HEK293 (cell line): Measurements from ENCODE around the gene FCRL4.

Experiments used
- CTCF ChIA-PET: fragments of 350-600 bp; formaldehyde crosslinking; extraction: SDS; loops from one replicate; lab custom pipeline; 2021; ENCODE audit warnings: antibody characterized with exemption; lab: Yijun Ruan, JAX
- POLR2A ChIA-PET: fragments of 300-600 bp; formaldehyde crosslinking; extraction: SDS; loops from one replicate; lab custom pipeline; 2020; ENCODE audit warnings: antibody characterized with exemption, inconsistent platforms; lab: Yijun Ruan, JAX
- H3K27ac ChIP-seq: fragments of 200-500 bp; sonication (Bioruptor generic); 2 replicates; pipeline ENCODE4 v1.5.1; 2014; ENCODE audit warnings: low read depth, low read length, control low read depth, inconsistent platforms; ENCODE audit errors: extremely low read depth
- H3K36me3 ChIP-seq, 2 experiments: fragments of 200-500 bp in 1 of 2; sonication (Bioruptor generic) in 1 of 2; 1 replicate in 1 of 2; 2 replicates in 1 of 2; pipeline ENCODE4 v1.5.1; 2014 to 2017; ENCODE audit warnings: inconsistent platforms in 2 of 2, low read length in 2 of 2; ENCODE audit not compliant: control insufficient read depth in 2 of 2, insufficient read depth in 1 of 2
- H3K4me1 ChIP-seq: fragments of 200-500 bp; sonication (Bioruptor generic); 2 replicates; pipeline ENCODE4 v1.5.1; 2014; ENCODE audit warnings: mild to moderate bottlenecking, low read length, inconsistent platforms; ENCODE audit not compliant: control insufficient read depth, insufficient read depth
- H3K4me3 ChIP-seq: 2 replicates; pipeline ENCODE4 v1.5.1; 2011; ENCODE audit warnings: low read depth, mild to moderate bottlenecking, control low read depth, low read length, moderate library complexity
- H3K9me3 ChIP-seq: fragments of 200-500 bp; sonication (Bioruptor generic); 2 replicates; pipeline ENCODE4 v1.5.1; 2014; ENCODE audit warnings: low read depth, low read length, inconsistent platforms; ENCODE audit not compliant: control insufficient read depth, insufficient read depth
- AEBP2 ChIP-seq: fragments of 450-650 bp; formaldehyde crosslinking; IDR thresholded peaks from 2 replicates; pipeline ENCODE4 v1.5.1; 2016; ENCODE audit warnings: missing biosample characterization, missing genetic modification characterization, borderline replicate concordance
- BCL11A ChIP-seq: fragments of 450-650 bp; formaldehyde crosslinking; IDR thresholded peaks from 2 replicates; pipeline ENCODE4 v1.5.1; 2016; ENCODE audit warnings: low read depth, missing biosample characterization, missing genetic modification characterization
- ELK4 ChIP-seq: IDR thresholded peaks from 2 replicates; pipeline ENCODE4 v1.6.1; 2011; ENCODE audit warnings: mild to moderate bottlenecking, low read depth, low read length, borderline replicate concordance
- HOXD13 ChIP-seq: sonication (generic); formaldehyde crosslinking; IDR thresholded peaks from 2 replicates; pipeline ENCODE4 v1.8.0; 2022; ENCODE audit warnings: missing genetic modification reagents, borderline replicate concordance
- OVOL3 ChIP-seq: fragments of 450-650 bp; formaldehyde crosslinking; IDR thresholded peaks from 2 replicates; pipeline ENCODE4 v1.5.1; 2016; ENCODE audit warnings: missing biosample characterization, missing genetic modification characterization
- PRDM1 ChIP-seq: fragments of 450-650 bp; formaldehyde crosslinking; IDR thresholded peaks from 2 replicates; pipeline ENCODE4; 2016; ENCODE audit warnings: missing biosample characterization, missing genetic modification characterization
- SP3 ChIP-seq: fragments of 450-650 bp; formaldehyde crosslinking; IDR thresholded peaks from 2 replicates; pipeline ENCODE4 v1.5.1; 2016; ENCODE audit warnings: missing biosample characterization, missing genetic modification characterization
- ZBTB21 ChIP-seq: fragments of 450-650 bp; formaldehyde crosslinking; IDR thresholded peaks from 2 replicates; pipeline ENCODE4 v1.5.1; 2017; ENCODE audit warnings: missing biosample characterization, missing genetic modification characterization
- ZBTB48 ChIP-seq: fragments of 450-650 bp; formaldehyde crosslinking; IDR thresholded peaks from 2 replicates; pipeline ENCODE4 v1.5.1; 2016; ENCODE audit warnings: missing biosample characterization, missing genetic modification characterization
- ZBTB49 ChIP-seq: fragments of 450-650 bp; formaldehyde crosslinking; IDR thresholded peaks from 2 replicates; pipeline ENCODE4 v1.5.1; 2016; ENCODE audit warnings: missing biosample characterization, missing genetic modification characterization, low read depth
- ZFP41 ChIP-seq: fragments of 450-650 bp; formaldehyde crosslinking; IDR thresholded peaks from 2 replicates; pipeline ENCODE4 v1.5.1; 2016; ENCODE audit warnings: missing biosample characterization, missing genetic modification characterization, borderline replicate concordance
- ZFP69B ChIP-seq: fragments of 450-650 bp; formaldehyde crosslinking; IDR thresholded peaks from 2 replicates; pipeline ENCODE4 v1.5.1; 2016; ENCODE audit warnings: missing biosample characterization, missing genetic modification characterization
- ZNF112 ChIP-seq: fragments of 450-650 bp; formaldehyde crosslinking; IDR thresholded peaks from 2 replicates; pipeline ENCODE4 v1.5.0; 2017; ENCODE audit warnings: missing biosample characterization, missing genetic modification characterization
- ZNF114 ChIP-seq: fragments of 450-650 bp; formaldehyde crosslinking; IDR thresholded peaks from 2 replicates; pipeline ENCODE4 v1.5.0; 2017; ENCODE audit warnings: missing biosample characterization, missing genetic modification characterization
- ZNF169 ChIP-seq: fragments of 450-650 bp; formaldehyde crosslinking; IDR thresholded peaks from 2 replicates; pipeline ENCODE4 v1.5.1; 2016; ENCODE audit warnings: missing biosample characterization, missing genetic modification characterization
- ZNF175 ChIP-seq: fragments of 450-650 bp; formaldehyde crosslinking; IDR thresholded peaks from 2 replicates; pipeline ENCODE4 v1.5.1; 2016; ENCODE audit warnings: missing biosample characterization, missing genetic modification characterization
- ZNF184 ChIP-seq: fragments of 450-650 bp; IDR thresholded peaks from 2 replicates; pipeline ENCODE4 v1.5.1; 2018; ENCODE audit warnings: missing biosample characterization, mild to moderate bottlenecking, missing genetic modification characterization
- ZNF19 ChIP-seq: fragments of 450-650 bp; formaldehyde crosslinking; IDR thresholded peaks from 2 replicates; pipeline ENCODE4; 2016; ENCODE audit warnings: missing biosample characterization, missing genetic modification characterization, low read depth
- ZNF2 ChIP-seq: fragments of 450-650 bp; formaldehyde crosslinking; IDR thresholded peaks from 2 replicates; pipeline ENCODE4 v1.5.1; 2016; ENCODE audit warnings: missing biosample characterization, missing genetic modification characterization
- ZNF202 ChIP-seq: fragments of 450-650 bp; formaldehyde crosslinking; IDR thresholded peaks from 2 replicates; pipeline ENCODE4 v1.5.1; 2016; ENCODE audit warnings: missing biosample characterization, missing genetic modification characterization, borderline replicate concordance
- ZNF23 ChIP-seq: fragments of 450-650 bp; formaldehyde crosslinking; IDR thresholded peaks from 2 replicates; pipeline ENCODE4 v1.5.1; 2016; ENCODE audit warnings: missing biosample characterization, missing genetic modification characterization, borderline replicate concordance
- ZNF239 ChIP-seq: fragments of 450-650 bp; formaldehyde crosslinking; IDR thresholded peaks from 2 replicates; pipeline ENCODE4 v1.5.1; 2016; ENCODE audit warnings: missing biosample characterization, missing genetic modification characterization
- ZNF248 ChIP-seq: fragments of 450-650 bp; formaldehyde crosslinking; IDR thresholded peaks from 2 replicates; pipeline ENCODE4 v1.5.1; 2017; ENCODE audit warnings: missing biosample characterization, missing genetic modification characterization
- ZNF335 ChIP-seq: fragments of 450-650 bp; formaldehyde crosslinking; conservative IDR thresholded peaks from 2 replicates; pipeline ENCODE4 v1.5.1; 2016; ENCODE audit warnings: missing biosample characterization, missing genetic modification characterization
- ZNF416 ChIP-seq: fragments of 450-650 bp; formaldehyde crosslinking; IDR thresholded peaks from 2 replicates; pipeline ENCODE4 v1.5.1; 2016; ENCODE audit warnings: missing biosample characterization, missing genetic modification characterization
- ZNF48 ChIP-seq: fragments of 450-650 bp; formaldehyde crosslinking; IDR thresholded peaks from 2 replicates; pipeline ENCODE4 v1.5.1; 2016; ENCODE audit warnings: missing biosample characterization, missing genetic modification characterization
- ZNF830 ChIP-seq: fragments of 450-650 bp; IDR thresholded peaks from 2 replicates; pipeline ENCODE4 v1.5.0; 2018; ENCODE audit warnings: missing biosample characterization, missing genetic modification characterization, low read depth, mild to moderate bottlenecking, moderate library complexity

FCRL4 gene

DNA sequence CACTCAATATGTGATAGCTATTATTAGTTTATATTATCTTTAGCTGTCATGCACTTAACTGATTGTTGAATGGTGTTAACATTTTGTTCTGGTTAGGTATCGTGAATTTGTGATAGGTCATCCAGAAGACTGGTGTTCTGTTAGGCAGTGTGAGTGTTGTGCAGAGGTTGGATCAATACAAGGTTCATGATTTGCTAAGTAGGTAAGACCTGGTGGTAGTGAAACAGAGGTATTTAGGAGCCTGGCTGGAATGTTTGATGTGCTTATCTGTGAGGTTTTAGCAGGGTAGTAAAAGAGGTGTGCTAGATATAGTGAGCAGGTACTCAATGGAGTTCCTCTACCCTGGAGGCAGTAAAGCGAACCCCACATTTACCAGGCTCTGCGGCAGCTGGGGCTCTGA, 20.3 kb upstream of the FCRL4 start (continued):
- TF ChIP-seq ZBTB48 (no peak), HOXD13 (no peak), ZNF175 (no peak), OVOL3 (tag by site-specific recombination) (no peak), ZNF23 (tag by site-specific recombination) (no peak)

GRCh38 chr1:157600236-157600635, 2.4 kb upstream of the FCRL4 start:
- Histone ChIP-seq H3K4me3 (no peak overlapping the region), H3K36me3 (no peaks in the 10 kb centered on the region), H3K27ac (no peak overlapping the region), H3K9me3 (no peaks in the 10 kb centered on the region), H3K4me1 (no peaks in the 10 kb centered on the region)
- no peak for TF ChIP-seq ZFP69B
- TF ChIP-seq ZNF416 (tag by site-specific recombination), result no peak
- TF ChIP-seq ZBTB49 (tag by site-specific recombination), result no peak
- TF ChIP-seq ZNF169 (tag by site-specific recombination), result no peak
- TF ChIP-seq ZNF248 (tag by site-specific recombination), result no peak
- ChIA-PET POLR2A (no interaction called here), CTCF (interaction anchor here (1.2 kb wide), 1 partner anchor 20 kb away, joined by 3 read pairs; no protein-coding TSS in a partner anchor)

DNA sequence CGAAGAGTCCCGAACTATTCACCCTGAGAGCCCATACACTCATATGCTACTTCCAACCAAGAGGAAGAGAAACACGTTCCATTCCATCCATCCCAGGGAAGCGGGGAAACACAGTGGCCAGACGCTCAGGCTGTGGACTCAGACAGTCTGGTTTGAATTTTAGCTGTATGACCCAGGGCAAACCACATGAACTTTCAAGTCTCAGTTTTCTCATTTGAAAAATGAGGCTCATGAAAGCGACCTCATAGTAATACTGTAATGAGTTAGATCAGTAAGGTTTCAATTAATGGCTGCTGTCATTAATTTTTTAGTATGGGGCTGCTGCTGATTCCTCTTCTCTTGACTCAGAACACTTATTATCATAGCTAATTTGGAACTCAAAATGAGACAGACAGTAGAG, 1.5 kb downstream of the FCRL4 start:
- no peaks in the 10 kb centered on the region for H3K4me1 ChIP-seq
- POLR2A ChIA-PET, result no interaction called here
- H3K4me3 ChIP-seq, result no peak overlapping the region
- no peaks in the 10 kb centered on the region for H3K36me3 ChIP-seq
- CTCF ChIA-PET, result interaction anchor here (1.6 kb wide), 1 partner anchor 29 kb away, joined by 4 read pairs; no protein-coding TSS in a partner anchor
- no peak overlapping the region for H3K27ac ChIP-seq
- no peaks in the 10 kb centered on the region for H3K9me3 ChIP-seq
- TF ChIP-seq ZNF112 (tag by site-specific recombination) (no peak), ZNF19 (no peak), ZBTB21 (no peak)
- TF ChIP-seq, all 188 proteins: peak for 0

- Histone ChIP-seq H3K4me1 (no peaks in the 10 kb centered on the region), H3K27ac (no peak overlapping the region), H3K36me3 (no peaks in the 10 kb centered on the region), H3K9me3 (no peaks in the 10 kb centered on the region), H3K4me3 (no peak overlapping the region)
- no peak for TF ChIP-seq ZNF202
- TF ChIP-seq ZNF2 (tag by site-specific recombination), result no peak
- TF ChIP-seq ZNF184, result no peak
- TF ChIP-seq ZNF239 (tag by site-specific recombination), result no peak
- TF ChIP-seq ZNF830 (tag by site-specific recombination), result no peak
- no peak for TF ChIP-seq ELK4
- no peak for TF ChIP-seq PRDM1 (tag by site-specific recombination)
- TF ChIP-seq ZNF335 (tag by site-specific recombination), result no peak
- no peak for TF ChIP-seq ZNF48
- TF ChIP-seq ZFP41, result no peak
- no peak for TF ChIP-seq BCL11A (tag by site-specific recombination)
- no peak for TF ChIP-seq AEBP2 (tag by site-specific recombination)
- TF ChIP-seq ZNF248 (tag by site-specific recombination), result no peak
- no peak for TF ChIP-seq SP3 (tag by site-specific recombination)
- no peak for TF ChIP-seq ZNF114 (tag by site-specific recombination)
- POLR2A ChIA-PET, result no interaction called here
- CTCF ChIA-PET, result interaction anchor here (1.0 to 2.0 kb wide), 3 partner anchors 15 to 99 kb away, joined by 4 to 9 read pairs (median 4); no protein-coding TSS in a partner anchor
Observed at GRCh38 chr1:157595356-157595755, 2.5 kb downstream of the FCRL4 start.
